Stimulated activated CD8-positive, alpha-beta memory T cell treated with anti-CD3 and anti-CD28 coated beads, Interleukin-7, amount 100 ng/mL, for 48 hours (primary cell): ENCODE results near the gene SLC47A1.
"Not testable (repeated sequence)": the region's sequence is repeated elsewhere in the genome, so short reads cannot be mapped to it uniquely, and the experiment has no call there.

Source experiments
- DNase-seq, 2 donors: peaks; one replicate each; pipeline ENCODE4 v3.0.0-alpha.2; 2020; ENCODE audit warnings: low read depth in 1 of 2; ENCODE audit errors: extremely low read depth in 1 of 2

Gene SLC47A1

GRCh38 chr17:19519388-19520291, 14.0 kb upstream of the SLC47A1 start:
- DNase-seq = not testable (repeated sequence)

- DNase-seq = no peak
Measured at GRCh38 chr17:19520641-19521040, 13.0 kb upstream of the SLC47A1 start.

- no peak for DNase-seq
Measured at GRCh38 chr17:19523690-19524089, 10.0 kb upstream of the SLC47A1 start.

GRCh38 chr17:19526950-19527349, 6.7 kb upstream of the SLC47A1 start:
- not testable (repeated sequence) for DNase-seq

- DNase-seq = no peak
Measured at GRCh38 chr17:19531780-19532501, 1.7 kb upstream of the SLC47A1 start.

- no peak for DNase-seq
Measured at GRCh38 chr17:19533036-19533717, 477 bp upstream of the SLC47A1 start.

GRCh38 chr17:19534562-19535149, 1.0 kb downstream of the SLC47A1 start:
- peak in 1 of 2 donors; percentile 26 for DNase-seq

GRCh38 chr17:19537111-19537510, 3.5 kb downstream of the SLC47A1 start:
- no peak for DNase-seq

GRCh38 chr17:19538095-19539039, 4.7 kb downstream of the SLC47A1 start:
- no peak for DNase-seq

- DNase-seq = no peak
Measured at GRCh38 chr17:19539040-19539399, 5.4 kb downstream of the SLC47A1 start.

GRCh38 chr17:19539841-19540311, 6.2 kb downstream of the SLC47A1 start:
- no peak for DNase-seq

GRCh38 chr17:19540706-19541370, 7.2 kb downstream of the SLC47A1 start:
- no peak for DNase-seq

- no peak for DNase-seq
Measured at GRCh38 chr17:19541445-19541844, 7.8 kb downstream of the SLC47A1 start.

GRCh38 chr17:19542247-19542646, 8.6 kb downstream of the SLC47A1 start:
- no peak for DNase-seq

- no peak for DNase-seq
Measured at GRCh38 chr17:19544366-19544765, 10.7 kb downstream of the SLC47A1 start.

GRCh38 chr17:19546289-19547065, 12.8 kb downstream of the SLC47A1 start:
- DNase-seq = no peak

GRCh38 chr17:19549746-19550623, 16.3 kb downstream of the SLC47A1 start:
- DNase-seq = no peak

GRCh38 chr17:19551165-19551564, 17.5 kb downstream of the SLC47A1 start:
- DNase-seq = no peak
